CD4-positive, alpha-beta T cell treated with Interleukin-12 subunit alpha and Interleukin-12 subunit beta, for 1 hour (primary cell): ENCODE measurements around the gene AIMP1.
"Not testable (repeated sequence)": the region's sequence is repeated elsewhere in the genome, so short reads cannot be mapped to it uniquely, and the experiment has no call there.

ENCODE experiments used
- DNase-seq: peaks from one replicate; pipeline ENCODE4 v3.0.0-alpha.2; 2020

Gene AIMP1

DNA sequence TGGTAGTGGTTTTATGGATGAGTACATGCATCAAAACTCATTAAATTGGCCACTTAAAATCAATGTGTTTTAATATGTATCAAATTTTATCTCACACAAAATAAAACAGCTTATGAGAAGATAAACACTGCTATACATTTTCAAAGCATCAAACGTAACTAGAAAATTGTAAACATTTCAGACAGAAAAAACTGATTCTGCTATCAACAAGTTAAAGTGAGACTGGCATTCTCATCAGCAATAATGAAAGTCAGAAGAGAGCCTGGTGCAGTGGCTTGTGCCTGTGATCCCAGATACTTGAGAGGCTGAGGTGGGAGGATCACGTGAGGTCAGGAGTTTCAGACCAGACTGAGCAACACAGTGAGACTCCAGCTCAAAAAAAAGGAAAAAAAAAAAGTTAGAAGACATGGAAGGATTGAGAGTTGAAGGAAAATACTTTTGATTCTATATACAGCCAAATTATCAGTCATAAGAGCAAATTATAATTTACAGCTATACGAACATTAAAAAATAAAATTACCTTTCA lies 3.3 kb upstream of the AIMP1 start:
- DNase-seq: no peak

DNA sequence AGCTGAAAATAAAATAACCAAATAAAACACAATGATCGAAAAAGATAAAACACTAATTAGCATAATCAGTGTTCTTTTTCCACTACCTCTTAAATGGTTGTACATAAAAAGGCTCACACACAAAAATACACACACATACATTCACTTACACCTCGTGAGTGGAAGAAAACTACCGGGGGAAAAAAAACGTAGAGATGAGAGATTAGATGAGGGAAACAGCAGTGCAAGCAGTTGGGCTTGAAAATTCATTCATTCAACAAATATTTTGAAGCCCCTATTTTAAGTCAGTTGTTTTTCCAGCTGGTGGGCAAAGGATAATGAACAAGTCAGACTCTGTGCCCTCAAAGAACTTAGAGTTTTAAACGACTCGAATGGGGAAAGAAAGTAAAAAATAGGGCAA lies 1.4 kb upstream of the AIMP1 start:
- DNase-seq: no peak

DNA sequence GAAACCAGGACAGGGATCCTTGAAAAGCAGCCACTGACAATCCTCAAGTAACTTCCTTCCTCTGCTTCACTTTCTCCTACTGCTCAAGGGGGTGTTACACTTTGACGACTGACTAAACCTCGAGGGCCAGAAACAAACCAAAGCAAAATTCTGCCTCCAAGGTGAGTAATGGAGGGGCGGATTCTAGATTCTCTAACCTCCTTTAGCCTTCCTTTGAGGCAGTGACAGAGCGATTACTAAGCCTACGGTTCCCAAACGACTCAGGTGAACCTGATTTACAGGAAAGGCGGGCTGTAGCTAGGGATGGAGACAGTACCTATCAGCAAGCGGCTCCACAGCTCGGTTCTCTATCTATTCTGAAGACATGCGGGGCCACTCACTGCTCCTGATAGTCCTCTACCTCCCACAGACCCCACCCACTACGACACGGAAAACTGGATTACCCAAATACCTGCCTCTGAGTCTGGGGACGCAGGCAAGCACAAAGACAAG lies 828 bp upstream of the AIMP1 start:
- peak; percentile 53 for DNase-seq

DNA sequence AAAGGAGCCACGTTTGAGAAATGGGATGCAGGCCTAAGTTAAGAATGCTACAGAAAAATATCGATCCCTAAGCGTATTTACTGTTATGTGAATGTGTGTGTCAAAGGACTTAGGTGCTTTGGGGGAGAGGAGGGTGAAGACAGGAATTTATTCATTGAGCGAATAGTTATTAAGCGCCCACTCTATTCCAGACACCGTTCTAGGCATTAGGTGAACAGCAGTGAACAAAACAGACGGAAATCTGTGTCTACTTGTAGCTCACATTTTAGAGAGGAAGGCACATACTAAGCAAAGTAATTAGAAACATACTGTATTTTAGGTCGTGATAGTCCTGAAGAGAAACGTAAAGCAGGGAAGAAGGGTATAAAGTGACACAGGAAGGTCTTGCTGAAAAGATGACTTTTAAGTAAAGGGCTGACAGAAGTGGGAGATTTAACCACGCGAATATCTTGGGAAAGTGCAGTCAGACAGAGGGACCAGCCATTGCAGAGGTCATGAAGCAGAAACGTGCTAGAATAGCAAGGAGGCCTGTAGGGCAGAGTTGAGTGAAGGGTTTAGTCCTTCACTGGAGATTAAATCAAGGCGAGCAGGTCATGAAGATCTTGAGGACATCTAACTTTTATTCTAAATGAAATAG lies 541 bp downstream of the AIMP1 start:
- peak; percentile 17 for DNase-seq

DNA sequence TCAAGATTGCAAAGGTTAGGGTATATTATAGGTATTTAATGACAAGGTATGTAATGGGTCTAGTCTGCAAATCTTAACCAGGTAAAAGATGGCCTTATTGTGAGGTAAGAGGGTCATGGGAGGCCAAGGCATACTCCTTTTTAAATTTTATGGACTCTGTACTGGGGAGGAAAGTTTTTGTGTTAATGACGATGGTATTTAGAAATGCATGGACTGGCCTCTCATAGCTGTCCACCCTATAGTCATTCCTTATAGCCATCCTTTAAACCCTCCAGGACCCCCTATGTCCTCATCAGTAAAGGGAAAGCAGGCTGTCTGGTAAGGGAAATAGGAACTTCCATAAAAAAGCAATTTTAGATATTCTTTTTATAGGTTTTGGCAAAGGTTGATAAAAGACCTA lies 1.5 kb downstream of the AIMP1 start:
- DNase-seq: no peak

DNA sequence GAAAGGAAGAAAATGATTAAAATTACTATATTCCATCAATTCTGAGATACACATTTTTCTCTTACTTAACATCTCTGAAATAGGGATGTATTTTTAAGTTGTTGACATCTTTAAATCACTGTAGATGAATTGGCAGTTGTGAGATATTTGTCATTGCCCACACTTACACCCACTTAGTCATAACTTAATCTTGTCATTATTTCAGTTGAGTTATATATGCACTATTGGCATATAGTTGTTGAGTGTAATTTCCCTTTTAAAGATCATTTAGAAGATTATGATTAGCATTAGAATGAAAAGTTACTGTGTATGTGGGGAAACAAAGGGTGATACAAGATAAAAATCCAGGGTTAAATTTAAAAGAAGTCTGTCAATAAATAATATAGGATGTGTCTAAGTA lies 2.2 kb downstream of the AIMP1 start:
- DNase-seq: no peak

DNA sequence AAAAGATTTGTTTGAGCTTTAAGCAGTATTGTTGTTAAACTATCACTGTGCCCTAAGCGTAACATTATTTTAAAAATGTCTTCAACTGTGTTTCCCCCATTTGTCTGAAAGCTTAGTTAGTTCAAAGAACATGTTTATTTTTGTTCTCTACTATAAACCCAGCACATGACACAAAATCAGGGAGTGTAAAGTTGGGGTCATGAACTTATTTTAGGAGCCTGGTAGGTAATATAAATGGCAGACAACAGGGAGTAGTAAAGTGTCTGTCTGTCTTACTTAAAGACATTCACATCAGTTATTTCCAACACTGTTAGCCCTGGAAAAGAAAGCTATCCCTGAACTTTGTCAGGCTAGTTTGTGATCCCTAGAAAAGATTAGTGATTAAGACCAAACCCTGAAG lies 3.9 kb downstream of the AIMP1 start:
- DNase-seq: no peak

DNA sequence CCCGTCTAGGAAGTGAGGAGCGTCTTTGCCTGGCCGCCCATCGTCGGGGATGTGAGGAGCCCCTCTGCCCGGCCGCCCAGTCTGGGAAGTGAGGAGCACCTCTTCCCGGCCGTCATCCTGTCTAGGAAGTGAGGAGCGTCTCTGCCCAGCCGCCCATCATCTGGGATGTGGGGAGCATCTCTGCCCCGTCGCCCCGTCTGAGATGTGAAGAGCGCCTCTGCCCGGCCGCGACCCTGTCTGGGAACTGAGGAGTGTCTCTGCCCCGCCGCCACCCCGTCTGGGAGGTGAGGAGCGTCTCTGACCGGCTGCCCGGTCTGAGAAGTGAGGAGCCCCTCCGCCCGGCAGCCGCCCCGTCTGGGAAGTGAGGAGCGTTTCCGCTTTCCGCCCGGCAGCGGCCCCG lies 4.8 kb downstream of the AIMP1 start:
- DNase-seq: not testable (repeated sequence)

DNA sequence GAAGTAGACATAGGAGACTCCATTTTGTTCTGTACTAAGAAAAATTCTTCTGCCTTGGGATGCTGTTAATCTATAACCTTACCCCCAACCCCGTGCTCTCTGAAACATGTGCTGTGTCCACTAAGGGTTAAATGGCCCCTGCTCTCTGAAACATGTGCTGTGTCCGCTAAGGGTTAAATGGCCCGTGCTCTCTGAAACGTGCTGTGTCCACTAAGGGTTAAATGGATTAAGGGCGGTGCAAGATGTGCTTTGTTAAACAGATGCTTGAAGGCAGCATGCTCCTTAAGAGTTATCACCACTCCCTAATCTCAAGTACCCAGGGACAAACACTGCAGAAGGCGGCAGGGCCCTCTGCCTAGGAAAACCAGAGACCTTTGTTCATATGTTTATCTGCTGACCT lies 5.5 kb downstream of the AIMP1 start:
- DNase-seq: not testable (repeated sequence)

DNA sequence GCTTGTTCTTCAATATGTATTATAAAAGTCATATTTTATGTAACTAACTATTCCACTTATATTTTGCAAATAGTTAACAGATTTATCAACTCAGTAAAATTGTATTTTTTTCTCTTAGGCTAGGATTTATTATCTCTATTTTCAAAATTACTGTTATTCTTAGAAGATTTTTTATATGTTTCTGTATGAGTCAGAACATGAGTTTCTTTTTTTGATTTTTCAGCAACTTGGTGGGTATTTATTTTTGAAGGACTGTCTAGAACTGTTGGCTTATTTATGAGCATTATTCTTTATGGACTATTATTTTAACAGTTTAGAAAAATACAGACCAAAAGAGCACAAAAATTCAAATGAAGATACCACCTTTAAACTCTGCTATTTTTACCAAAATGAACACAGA lies 6.8 kb downstream of the AIMP1 start:
- no peak for DNase-seq

DNA sequence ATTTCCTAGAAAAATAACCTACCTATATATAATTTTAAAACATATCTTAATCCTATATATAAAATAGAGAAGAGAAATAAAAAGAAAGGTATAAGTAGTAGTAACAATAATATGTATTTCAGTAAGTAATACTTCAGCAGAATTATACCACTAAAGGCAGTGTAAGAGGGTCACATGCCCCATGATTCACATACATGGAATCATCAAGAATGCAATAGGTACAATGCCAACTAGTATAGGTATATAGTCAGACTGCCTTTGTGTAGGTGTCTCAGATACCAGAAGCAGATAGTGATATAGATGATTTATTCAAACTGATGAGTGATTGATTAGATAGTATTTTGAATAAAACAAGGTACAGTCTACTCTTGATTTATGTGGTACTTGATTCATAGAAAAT lies 9.4 kb downstream of the AIMP1 start:
- no peak for DNase-seq

DNA sequence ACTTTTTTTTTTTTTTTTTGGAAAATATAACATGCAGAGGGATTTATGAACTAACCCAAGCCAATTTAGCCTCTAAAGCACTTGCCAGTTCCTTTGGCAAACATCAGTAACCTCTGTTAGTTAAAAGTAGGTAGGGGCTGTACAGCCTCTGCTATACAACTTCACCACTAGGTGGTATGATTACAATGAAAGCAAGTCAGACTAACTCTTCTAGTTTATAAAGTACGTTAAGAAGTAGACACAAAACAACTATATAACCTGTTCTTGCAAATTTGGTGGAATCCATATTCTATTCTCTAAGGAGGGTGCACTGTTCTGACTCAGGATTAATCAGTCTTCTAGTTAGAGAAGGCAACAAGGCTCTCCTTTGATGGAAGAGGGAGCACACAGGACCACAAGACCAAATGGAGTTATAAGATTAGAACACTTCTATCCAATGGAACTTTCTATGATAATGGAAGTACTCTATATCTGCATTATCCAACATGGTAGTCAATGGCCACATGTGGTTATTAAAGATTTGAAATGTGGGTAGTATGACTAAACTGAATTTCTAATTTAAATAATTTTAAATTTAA lies 12.8 kb downstream of the AIMP1 start:
- DNase-seq: peak; percentile 31

DNA sequence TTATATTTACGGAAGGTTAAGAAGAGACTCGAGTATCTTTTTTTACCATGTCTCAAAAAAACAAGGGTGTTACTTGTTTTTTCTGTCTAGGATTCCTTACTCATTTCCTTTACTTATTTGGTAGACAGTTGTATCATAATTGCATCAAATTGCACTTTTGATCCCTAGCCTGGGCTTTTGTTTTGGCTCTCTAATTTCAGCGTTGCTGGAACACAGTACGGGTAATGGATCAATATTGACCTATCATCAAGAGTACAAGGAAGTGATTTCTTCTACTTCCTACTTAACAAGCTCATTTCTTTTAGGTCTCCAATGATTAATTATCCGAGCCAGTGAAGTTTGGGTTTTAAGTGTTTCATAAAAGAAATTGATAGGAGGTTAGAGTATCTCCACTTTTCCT lies 16.8 kb downstream of the AIMP1 start:
- no peak for DNase-seq

DNA sequence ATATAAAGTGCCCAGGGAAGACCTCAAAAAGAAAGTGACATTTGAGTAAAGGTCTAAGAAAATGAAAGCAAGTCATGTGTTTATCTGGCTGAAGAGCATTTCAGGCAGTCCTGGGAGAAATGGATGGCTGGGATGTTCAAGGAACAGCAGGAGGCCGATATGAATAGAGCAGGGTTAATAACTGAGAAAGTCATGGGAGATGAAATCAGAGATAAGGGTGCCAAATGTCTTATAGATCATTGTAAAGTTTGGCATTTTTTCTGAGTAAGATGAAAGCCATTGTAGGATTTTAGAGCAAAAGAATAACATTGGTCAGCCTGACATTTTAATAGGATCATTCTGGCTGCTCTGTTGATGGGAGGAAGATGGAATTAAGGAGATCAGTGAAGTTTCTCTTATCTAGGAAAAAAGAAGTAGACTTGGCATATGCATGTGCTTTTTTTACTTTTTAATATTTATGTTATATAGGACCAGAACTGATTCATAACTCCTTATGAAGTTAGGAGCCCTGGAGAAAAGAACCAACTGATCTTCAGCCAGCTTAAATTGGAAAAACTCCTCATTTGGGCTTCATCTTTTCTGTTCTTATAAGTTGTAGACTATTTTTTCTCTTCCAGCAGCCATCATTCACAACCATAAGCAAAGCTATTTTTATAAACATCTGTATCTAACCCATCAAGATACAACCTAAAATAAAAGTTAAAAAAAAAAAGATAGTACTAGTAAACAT lies 18.6 kb downstream of the AIMP1 start:
- DNase-seq: no peak

DNA sequence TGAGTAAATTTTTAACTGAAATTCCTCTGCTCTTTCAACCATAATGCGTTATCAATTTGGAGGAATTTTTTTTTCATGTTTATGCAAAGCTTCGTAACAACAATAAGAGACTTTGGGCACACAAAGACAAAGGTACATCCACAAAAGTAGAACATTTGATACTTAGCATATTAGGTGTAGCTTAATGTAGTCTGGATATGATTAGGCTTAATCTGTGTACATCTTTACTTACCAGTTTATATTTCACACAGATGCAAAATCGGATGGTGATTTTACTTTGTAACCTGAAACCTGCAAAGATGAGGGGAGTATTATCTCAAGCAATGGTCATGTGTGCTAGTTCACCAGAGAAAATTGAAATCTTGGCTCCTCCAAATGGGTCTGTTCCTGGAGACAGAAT lies 20.3 kb downstream of the AIMP1 start:
- no peak for DNase-seq

DNA sequence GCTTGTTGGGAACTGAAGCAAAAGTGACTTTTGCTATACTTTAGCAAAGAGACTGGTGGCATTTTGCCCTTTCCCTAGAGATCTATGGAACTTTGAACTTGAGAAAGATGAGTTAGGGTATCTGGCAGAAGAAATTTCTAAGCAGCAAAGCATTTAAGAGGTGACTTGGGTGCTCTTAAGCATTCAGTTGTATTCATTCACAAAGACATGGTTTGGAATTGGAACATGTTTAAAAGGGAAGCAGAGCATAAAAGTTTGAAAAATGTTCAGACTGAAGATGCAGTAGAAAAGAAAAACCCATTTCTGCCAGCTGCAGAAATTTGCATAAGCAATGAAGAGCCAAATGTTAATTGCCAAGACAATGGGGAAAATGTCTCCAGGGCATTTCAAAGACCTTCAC lies 21.6 kb downstream of the AIMP1 start:
- DNase-seq: no peak

DNA sequence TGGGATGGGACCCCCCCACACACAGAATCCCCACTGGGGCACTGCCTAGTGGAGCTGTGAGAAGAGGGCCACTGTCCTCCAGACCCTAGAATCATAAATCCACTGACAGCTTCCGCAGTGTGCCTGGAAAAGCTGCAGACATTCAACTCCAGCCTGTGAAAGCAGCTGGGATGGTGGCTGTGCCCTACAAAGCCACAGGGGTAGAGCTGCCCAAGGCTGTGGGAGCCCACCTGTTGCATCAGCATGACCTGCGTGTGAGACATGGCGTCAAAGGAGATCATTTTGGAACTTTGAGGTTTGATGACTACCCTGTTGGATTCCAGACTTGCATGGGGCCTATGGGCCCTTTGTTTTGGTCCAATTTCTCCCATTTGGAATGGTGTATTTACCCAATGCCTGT lies 22.3 kb downstream of the AIMP1 start:
- DNase-seq: no peak

DNA sequence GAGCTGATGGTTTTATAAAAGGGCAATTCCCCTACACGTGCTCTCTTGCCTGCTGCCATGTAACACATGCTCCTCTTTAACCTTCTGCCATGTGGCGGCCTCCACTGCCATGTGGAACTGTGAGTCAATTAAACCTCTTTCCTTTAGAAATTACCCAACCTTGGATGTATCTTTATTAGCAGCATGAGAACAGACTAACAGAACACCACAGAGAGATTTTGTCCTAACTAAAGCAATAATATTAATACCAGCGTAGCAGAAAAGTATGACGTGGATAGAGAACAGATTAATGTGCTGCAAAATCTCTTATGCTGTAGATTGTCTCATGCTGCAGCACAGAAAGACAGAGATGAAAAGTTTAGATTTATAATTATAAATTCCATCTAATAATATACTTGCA lies 23.1 kb downstream of the AIMP1 start:
- no peak for DNase-seq

DNA sequence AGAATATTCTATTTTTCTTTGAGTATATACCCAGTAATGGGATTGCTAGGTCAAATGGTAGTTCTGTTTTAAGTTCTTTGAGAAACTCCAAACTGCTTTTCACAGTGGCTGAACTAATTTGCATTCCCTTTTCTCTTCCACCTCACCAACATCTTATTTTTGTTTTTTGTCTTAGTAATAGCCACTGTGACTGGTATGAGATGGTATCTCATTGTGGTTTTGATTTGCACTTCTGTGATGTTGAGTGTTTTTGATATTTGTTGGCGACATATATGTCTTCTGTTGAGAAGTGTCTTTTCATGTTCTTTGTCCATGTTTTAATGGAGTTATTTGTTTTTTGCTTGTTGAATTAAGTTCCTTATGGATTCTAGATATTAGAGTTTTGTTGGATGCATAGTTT lies 24.4 kb downstream of the AIMP1 start:
- DNase-seq: peak; percentile 4

DNA sequence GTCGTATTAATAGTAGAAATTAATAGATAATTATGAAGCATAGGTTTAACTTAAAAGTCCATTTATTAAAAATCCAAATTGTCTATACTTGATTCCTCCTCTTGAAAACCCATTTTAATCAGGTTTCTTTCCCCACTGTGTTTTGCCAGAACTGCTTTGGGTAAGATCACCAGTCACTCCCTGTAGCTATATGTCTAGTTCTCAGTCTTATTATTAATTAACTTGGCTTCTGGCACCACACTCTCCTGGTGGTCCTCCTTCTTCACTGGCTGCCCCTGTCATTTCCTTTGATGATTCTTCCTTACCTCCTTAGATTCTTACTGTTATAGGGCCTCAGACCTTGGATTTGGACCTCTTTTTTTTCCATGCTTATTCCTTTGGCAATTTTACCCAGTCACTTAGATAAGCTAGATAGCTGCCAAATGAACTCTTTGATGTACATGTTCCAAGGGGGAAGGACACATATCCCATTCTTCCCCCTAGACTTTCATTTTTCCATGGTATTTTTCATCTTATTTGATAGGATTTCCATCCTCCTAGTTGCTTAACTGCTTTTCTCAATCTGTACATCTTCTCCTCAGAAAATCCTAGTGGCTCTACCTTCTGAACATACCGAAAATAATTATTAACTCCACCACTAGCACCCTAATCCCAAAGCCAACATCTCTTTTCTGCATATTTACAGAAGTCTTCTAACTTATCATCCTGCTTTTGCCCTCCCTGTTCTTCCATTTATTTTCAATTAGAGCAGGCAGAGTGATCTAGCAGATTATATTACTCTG lies 27.7 kb downstream of the AIMP1 start:
- DNase-seq: no peak

DNA sequence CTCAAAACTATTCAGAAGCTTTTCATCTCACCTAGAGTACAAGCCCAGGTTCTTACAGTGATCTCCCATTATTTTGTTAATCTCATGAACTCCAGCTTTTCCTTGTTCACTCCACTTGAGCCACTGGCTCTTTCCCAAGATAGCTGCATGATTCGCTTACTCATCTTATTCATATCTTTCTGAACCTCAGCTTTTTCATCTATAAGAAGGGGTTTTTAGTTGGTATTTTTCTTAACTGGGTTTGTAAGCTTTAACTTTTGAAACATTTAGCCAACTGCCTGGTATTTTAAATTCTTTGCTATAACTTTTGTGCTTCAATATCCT lies 28.3 kb downstream of the AIMP1 start:
- DNase-seq: no peak

DNA sequence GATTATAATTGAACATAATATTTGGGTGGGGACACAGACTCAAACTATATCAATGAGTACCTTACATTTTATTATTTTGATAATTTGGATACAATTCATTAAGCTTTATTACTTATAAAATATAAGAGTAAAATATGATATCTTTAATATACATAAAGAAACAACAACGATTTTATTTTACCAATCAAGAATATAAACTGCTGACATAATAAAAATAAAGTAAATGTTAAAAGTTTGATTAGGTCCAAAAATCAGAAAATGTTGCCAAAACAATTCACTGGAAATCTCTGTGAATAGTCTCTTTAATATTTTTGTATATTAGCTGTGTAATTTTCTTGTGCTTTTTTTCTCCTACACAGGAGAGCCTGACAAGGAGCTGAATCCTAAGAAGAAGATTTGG lies 30.8 kb downstream of the AIMP1 start:
- DNase-seq: no peak

DNA sequence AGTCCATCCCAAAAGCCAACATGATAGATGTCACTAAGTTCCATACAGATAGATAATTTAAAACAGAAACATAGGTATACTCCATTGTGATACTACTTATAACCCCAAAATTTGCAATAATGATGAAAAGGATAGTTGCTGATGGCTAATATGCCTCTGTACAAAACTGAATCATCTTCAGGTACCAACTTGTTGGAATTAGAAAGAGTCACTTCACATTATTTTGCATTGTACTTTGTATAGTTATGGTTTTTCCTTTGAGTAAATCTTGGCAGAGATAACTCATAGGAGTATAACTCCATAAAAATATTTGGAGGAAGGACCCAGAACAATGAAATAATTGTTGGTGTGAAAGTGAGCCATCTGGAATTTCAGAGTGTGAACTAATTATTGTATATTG lies 34.7 kb downstream of the AIMP1 start:
- DNase-seq: no peak

DNA sequence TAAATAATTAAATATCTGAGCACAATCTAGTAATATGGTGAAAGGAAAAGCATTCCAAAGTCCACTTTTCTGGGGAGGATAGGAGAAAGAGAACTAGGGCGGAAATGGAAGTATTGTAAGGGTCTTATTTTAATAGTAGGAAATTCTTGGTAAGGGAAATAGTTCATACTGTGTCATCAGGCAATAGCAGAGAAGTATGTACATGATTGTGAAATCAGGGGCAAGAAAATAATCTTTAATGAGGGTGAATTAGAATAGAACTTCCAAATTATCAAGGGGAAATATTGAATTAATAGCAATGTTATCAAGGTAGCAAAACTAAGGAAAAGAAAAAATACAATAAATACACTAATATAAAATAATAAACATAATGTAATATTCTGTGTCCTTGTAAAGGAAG lies 37.4 kb downstream of the AIMP1 start:
- no peak for DNase-seq
